Hematopoietic multipotent progenitor cell treated with erythropoietin and hydrocortisone succinate and interleukin-3 and kit ligand, for 17 days (in vitro differentiated cells): ENCODE measurements around the gene REXO1.
"Not testable (repeated sequence)": the region's sequence is repeated elsewhere in the genome, so short reads cannot be mapped to it uniquely, and the experiment has no call there.

Experiments used
- DNase-seq: peaks from one replicate; pipeline ENCODE4 v3.0.0-alpha.2; 2015; ENCODE audit warnings: low spot score

The REXO1 gene

GRCh38 chr19:1813192-1814182, 34.8 kb downstream of the REXO1 start:
- no peak for DNase-seq

- peak; percentile 89 for DNase-seq
Observed at GRCh38 chr19:1812426-1813191, 35.7 kb downstream of the REXO1 start.

GRCh38 chr19:1811942-1812425, 36.3 kb downstream of the REXO1 start, which contains the start of gene ATP8B3:
Gene ATP8B3, minus strand, starts transcription at chr19:1812276. Its CDS starts 540 bp downstream, at chr19:1811736.
- DNase-seq: no peak

GRCh38 chr19:1811472-1811894, 36.8 kb downstream of the REXO1 start:
- DNase-seq: peak; percentile 92

- no peak for DNase-seq
Observed at GRCh38 chr19:1810439-1811160, 37.7 kb downstream of the REXO1 start.

- DNase-seq: no peak
Observed at GRCh38 chr19:1809678-1810077, 38.6 kb downstream of the REXO1 start.

GRCh38 chr19:1808395-1808731, 39.9 kb downstream of the REXO1 start:
- DNase-seq: no peak

- no peak for DNase-seq
Observed at GRCh38 chr19:1807695-1808394, 40.4 kb downstream of the REXO1 start.

- no peak for DNase-seq
Observed at GRCh38 chr19:1807030-1807694, 41.1 kb downstream of the REXO1 start.

GRCh38 chr19:1806184-1807029, 41.9 kb downstream of the REXO1 start:
- no peak for DNase-seq

GRCh38 chr19:1805401-1806183, 42.7 kb downstream of the REXO1 start:
- DNase-seq: no peak

- DNase-seq: no peak
Observed at GRCh38 chr19:1804858-1805257, 43.4 kb downstream of the REXO1 start.

- no peak for DNase-seq
Observed at GRCh38 chr19:1799695-1800342, 48.5 kb downstream of the REXO1 start.

GRCh38 chr19:1797313-1797712, 51.0 kb downstream of the REXO1 start:
- DNase-seq: not testable (repeated sequence)

GRCh38 chr19:1796395-1797142, 51.7 kb downstream of the REXO1 start:
- no peak for DNase-seq

- DNase-seq: no peak
Observed at GRCh38 chr19:1794424-1795172, 53.7 kb downstream of the REXO1 start.

GRCh38 chr19:1791879-1792278, 56.4 kb downstream of the REXO1 start:
- no peak for DNase-seq
